ENCODE results near the gene PTPRF. TPM values are rescaled to one million over a fixed set of nuclear protein-coding genes. Genes with fewer than 3 reads are reported as not detected.

The PTPRF gene
- total and polyA plus RNA-seq, 3 donors from 2014 or later: 43.1 to 51.0 (median 45.4) TPM

DNA sequence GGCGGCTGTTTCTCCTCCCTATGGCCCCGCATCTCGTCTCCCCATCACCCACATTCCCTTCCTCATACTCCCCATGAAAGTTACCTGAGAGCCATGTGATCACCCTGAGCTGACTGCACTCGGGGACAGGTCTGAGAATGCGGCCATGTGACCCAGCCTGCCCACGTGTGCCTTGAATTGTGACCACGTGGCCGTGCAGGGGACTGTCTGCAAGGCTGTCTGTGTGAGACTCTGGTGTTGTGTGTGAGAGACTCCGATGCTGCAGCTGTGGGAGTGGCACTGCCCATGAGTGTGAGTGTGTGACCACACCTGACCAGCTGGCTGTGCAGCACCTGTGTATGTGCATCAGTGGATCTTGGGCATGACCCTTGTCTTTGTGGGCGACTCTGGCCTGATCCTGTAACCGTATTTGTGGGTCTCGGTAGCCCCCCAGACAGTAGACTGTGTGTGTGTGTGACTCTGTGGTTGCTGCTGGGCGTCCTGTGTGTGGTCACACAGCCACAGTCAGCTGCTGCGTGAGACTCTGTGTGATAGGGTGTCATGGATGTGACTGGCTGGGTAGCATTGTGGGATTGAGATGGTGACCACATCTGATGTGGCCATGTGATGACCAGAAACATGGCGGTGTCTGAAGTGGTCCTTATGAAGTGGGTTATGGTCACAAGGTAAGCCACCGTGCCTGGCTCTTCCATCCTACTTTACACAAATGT is 62.4 kb downstream of the PTPRF start:
- Histone ChIP-seq H3K27ac (no peak overlapping the region), H3K36me3 (ENCODE audit: low read depth, missing control alignments) (no peaks in the 10 kb centered on the region), H3K4me3 (no peak overlapping the region), H3K4me1 (no peaks in the 10 kb centered on the region), H3K9me3 (no peaks in the 10 kb centered on the region), H3K27me3 (no peaks in the 10 kb centered on the region)
- DNase-seq: no peak
- intact Hi-C loops (cut with DNase I; ENCODE audit: low total_unique reads): no loop called here
- WGBS, 2 donors: 90 to 97% methylated on average over 10 to 15 of the region's 16 CpGs
- TF ChIP-seq CTCF (IDR thresholded peaks at IDR 0.05) (no peak), POLR2A (IDR thresholded peaks at IDR 0.05) (no peak)

DNA sequence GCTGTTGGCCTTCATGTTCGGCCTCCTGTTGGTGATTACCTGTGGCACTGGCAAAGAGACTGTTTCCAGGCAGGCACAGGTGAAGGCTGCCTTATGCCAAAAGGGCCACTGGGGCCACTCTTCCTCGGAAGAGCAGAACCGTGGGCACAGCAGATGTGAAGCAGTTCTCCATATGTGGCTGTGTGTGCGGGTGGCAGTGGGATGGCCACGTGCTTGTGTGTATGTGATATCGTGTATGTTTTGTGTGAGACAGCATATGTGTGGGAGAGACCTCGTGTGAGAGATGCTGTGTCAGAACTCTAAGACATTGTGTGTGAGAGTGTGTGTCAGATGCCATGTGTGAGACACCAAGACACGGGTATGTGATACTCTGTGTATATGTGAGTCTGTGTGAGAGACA is 65.9 kb downstream of the PTPRF start:
- WGBS, 2 donors: 85 to 86% methylated on average over 7 to 8 of the region's 8 CpGs
- intact Hi-C loops (cut with DNase I; ENCODE audit: low total_unique reads): no loop called here
- no peak overlapping the region for H3K4me3 ChIP-seq
- H3K27ac ChIP-seq: no peak overlapping the region
- no peaks in the 10 kb centered on the region for H3K36me3 ChIP-seq (ENCODE audit: low read depth, missing control alignments)
- no peaks in the 10 kb centered on the region for H3K27me3 ChIP-seq
- H3K4me1 ChIP-seq: no peaks in the 10 kb centered on the region
- DNase-seq: no peak
- no peak for TF ChIP-seq POLR2A (IDR thresholded peaks at IDR 0.05)
- no peaks in the 10 kb centered on the region for H3K9me3 ChIP-seq

DNA sequence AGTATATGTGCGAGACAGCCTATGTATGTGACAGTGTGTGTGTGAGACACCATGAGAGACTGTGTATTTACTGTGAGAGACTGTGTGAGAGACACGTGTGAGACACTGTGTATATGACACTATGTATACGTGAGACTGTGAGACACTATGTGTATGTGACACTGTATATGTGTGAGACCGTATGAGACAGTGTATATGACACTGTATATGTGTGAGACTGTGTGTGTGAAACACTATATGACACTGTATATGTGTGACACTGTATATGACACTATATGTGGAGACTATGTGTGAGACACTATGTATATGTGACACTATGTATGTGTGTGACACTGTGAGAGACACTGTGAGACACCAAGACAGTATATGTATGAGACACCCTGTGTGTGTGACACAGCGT is 66.3 kb downstream of the PTPRF start:
- no peak for DNase-seq
- intact Hi-C loops (cut with DNase I; ENCODE audit: low total_unique reads): no loop called here
- H3K4me3 ChIP-seq: no peak overlapping the region
- H3K27me3 ChIP-seq: no peaks in the 10 kb centered on the region
- H3K4me1 ChIP-seq: no peaks in the 10 kb centered on the region
- no peaks in the 10 kb centered on the region for H3K9me3 ChIP-seq
- TF ChIP-seq POLR2A (IDR thresholded peaks at IDR 0.05) (no peak), CTCF (IDR thresholded peaks at IDR 0.05) (no peak)
- H3K36me3 ChIP-seq (ENCODE audit: low read depth, missing control alignments): no peaks in the 10 kb centered on the region
- 88 to 90% methylated on average over 5 of the region's 5 CpGs for WGBS, 2 donors
- no peak overlapping the region for H3K27ac ChIP-seq

DNA sequence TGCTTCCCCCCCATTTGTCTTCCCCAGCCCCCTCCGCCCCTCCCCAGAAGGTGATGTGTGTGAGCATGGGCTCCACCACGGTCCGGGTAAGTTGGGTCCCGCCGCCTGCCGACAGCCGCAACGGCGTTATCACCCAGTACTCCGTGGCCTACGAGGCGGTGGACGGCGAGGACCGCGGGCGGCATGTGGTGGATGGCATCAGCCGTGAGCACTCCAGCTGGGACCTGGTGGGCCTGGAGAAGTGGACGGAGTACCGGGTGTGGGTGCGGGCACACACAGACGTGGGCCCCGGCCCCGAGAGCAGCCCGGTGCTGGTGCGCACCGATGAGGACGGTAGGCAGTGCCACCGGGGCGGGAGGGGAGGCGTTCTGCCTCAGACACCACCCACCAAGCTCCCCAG is 67.0 kb downstream of the PTPRF start:
- intact Hi-C loops (cut with DNase I; ENCODE audit: low total_unique reads): no loop called here
- no peaks in the 10 kb centered on the region for H3K9me3 ChIP-seq
- no peak overlapping the region for H3K4me3 ChIP-seq
- WGBS, 2 donors: 82 to 97% methylated on average over 4 to 31 of the region's 31 CpGs
- no peaks in the 10 kb centered on the region for H3K36me3 ChIP-seq (ENCODE audit: low read depth, missing control alignments)
- no peak for TF ChIP-seq POLR2A (IDR thresholded peaks at IDR 0.05)
- no peak for TF ChIP-seq CTCF (IDR thresholded peaks at IDR 0.05)
- no peak overlapping the region for H3K27ac ChIP-seq
- DNase-seq: no peak
- no peaks in the 10 kb centered on the region for H3K4me1 ChIP-seq
- H3K27me3 ChIP-seq: no peaks in the 10 kb centered on the region

GRCh38 chr1:43598622-43599021 is 67.9 kb downstream of the PTPRF start:
- no peak for DNase-seq
- Histone ChIP-seq H3K36me3 (ENCODE audit: low read depth, missing control alignments) (no peaks in the 10 kb centered on the region), H3K4me1 (no peaks in the 10 kb centered on the region), H3K27me3 (no peaks in the 10 kb centered on the region), H3K4me3 (no peak overlapping the region), H3K9me3 (no peaks in the 10 kb centered on the region), H3K27ac (no peak overlapping the region)
- TF ChIP-seq CTCF (IDR thresholded peaks at IDR 0.05) (no peak), POLR2A (IDR thresholded peaks at IDR 0.05) (no peak)
- 97% methylated on average over 11 of the region's 11 CpGs; no CpG with 5 or more reads in 1 of the 2 donors for WGBS, 2 donors
- intact Hi-C loops (cut with DNase I; ENCODE audit: low total_unique reads): no loop called here
